GM21825 (cell line): ENCODE data around the gene PRPH2.
"Not testable (repeated sequence)": the region's sequence is repeated elsewhere in the genome, so short reads cannot be mapped to it uniquely, and the experiment has no call there.

Experiments used
- ATAC-seq: cut with Tn5 transposase; IDR thresholded peaks from one replicate; pipeline ENCODE4 v1.9.1; 2021; ENCODE audit warnings: mild to moderate bottlenecking, moderate library complexity; ENCODE audit not compliant: unreplicated experiment

The PRPH2 gene

GRCh38 chr6:42742116-42742894 is 19.9 kb upstream of the PRPH2 start:
- ATAC-seq, result no peak

- ATAC-seq, result no peak
These were observed 18.3 kb upstream of the PRPH2 start for GRCh38 chr6:42740725-42741124.

- no peak for ATAC-seq
These were observed 13.6 kb upstream of the PRPH2 start for GRCh38 chr6:42735976-42736375.

GRCh38 chr6:42733867-42734481 is 11.6 kb upstream of the PRPH2 start:
- ATAC-seq, result not testable (repeated sequence)

GRCh38 chr6:42729731-42730130 is 7.3 kb upstream of the PRPH2 start:
- no peak for ATAC-seq

- ATAC-seq, result no peak
These were observed 5.2 kb upstream of the PRPH2 start for GRCh38 chr6:42727627-42728026.

- no peak for ATAC-seq
These were observed 4.8 kb upstream of the PRPH2 start for GRCh38 chr6:42727087-42727611.

- peak; percentile 82 for ATAC-seq
These were observed 4.2 kb upstream of the PRPH2 start for GRCh38 chr6:42726485-42727086.

- ATAC-seq, result no peak
These were observed 3.6 kb upstream of the PRPH2 start for GRCh38 chr6:42726026-42726425.

- ATAC-seq, result no peak
These were observed 2.4 kb upstream of the PRPH2 start for GRCh38 chr6:42724825-42725224.

- no peak for ATAC-seq
These were observed 1.7 kb downstream of the PRPH2 start for GRCh38 chr6:42720739-42721138.

- ATAC-seq, result no peak
These were observed 6.5 kb downstream of the PRPH2 start for GRCh38 chr6:42715871-42716270.

GRCh38 chr6:42714098-42714761 is 8.2 kb downstream of the PRPH2 start:
- ATAC-seq, result no peak

- no peak for ATAC-seq
These were observed 10.5 kb downstream of the PRPH2 start for GRCh38 chr6:42711930-42712329.

- ATAC-seq, result no peak
These were observed 12.1 kb downstream of the PRPH2 start for GRCh38 chr6:42710316-42710715.

GRCh38 chr6:42709871-42710270 is 12.5 kb downstream of the PRPH2 start:
- no peak for ATAC-seq

- ATAC-seq, result no peak
These were observed 14.3 kb downstream of the PRPH2 start for GRCh38 chr6:42708096-42708495.

GRCh38 chr6:42707595-42707994 is 14.8 kb downstream of the PRPH2 start:
- ATAC-seq, result no peak

GRCh38 chr6:42704937-42705374 is 17.4 kb downstream of the PRPH2 start:
- no peak for ATAC-seq

GRCh38 chr6:42704251-42704936 is 18.0 kb downstream of the PRPH2 start:
- no peak for ATAC-seq

GRCh38 chr6:42702786-42703185 is 19.6 kb downstream of the PRPH2 start:
- ATAC-seq, result not testable (repeated sequence)
